H1 (cell line): Measurements from ENCODE around the gene OAS3. TPM values are rescaled to one million over a fixed set of nuclear protein-coding genes. Genes with fewer than 3 reads are reported as not detected.

ENCODE experiments used
- CHD1 ChIP-seq: IDR thresholded peaks from 2 replicates; pipeline ENCODE4 v1.6.1; 2012; ENCODE audit warnings: low read depth, low read length, improper control_type of control experiment
- polyA plus RNA-seq, 7 experiments: library from polyadenylated mRNA; depleted of rRNA in 3 of 7; stranded (reverse) in 5 of 7; unstranded in 2 of 7; fragments of >200 nt in 5 of 7; fragments of 200-250 nt in 2 of 7; gene quantifications; 1 replicate in 5 of 7; 2 replicates in 1 of 7; 4 replicates in 1 of 7; pipeline versions ENCODE4 v1.2.1 to v1.2.3, GENCODE V29; 2011 to 2013; ENCODE audit warnings: missing spikeins in 2 of 7, mixed read lengths in 2 of 7
- total RNA-seq: library from RNA; stranded (reverse); fragmentation: NEBNext Ultra II Directional; extraction: Animal tissue kit (Norgen Biotek cat#: 25700); gene quantifications from 2 replicates; pipeline ENCODE4 v1.2.1, GENCODE V29; 2021

The OAS3 gene
- total and polyA plus RNA-seq, 2 of the 8 experiments (the other 6 are each of a cell fraction or from before 2014, with no cell fraction given): 0.73 to 3.7 TPM

DNA sequence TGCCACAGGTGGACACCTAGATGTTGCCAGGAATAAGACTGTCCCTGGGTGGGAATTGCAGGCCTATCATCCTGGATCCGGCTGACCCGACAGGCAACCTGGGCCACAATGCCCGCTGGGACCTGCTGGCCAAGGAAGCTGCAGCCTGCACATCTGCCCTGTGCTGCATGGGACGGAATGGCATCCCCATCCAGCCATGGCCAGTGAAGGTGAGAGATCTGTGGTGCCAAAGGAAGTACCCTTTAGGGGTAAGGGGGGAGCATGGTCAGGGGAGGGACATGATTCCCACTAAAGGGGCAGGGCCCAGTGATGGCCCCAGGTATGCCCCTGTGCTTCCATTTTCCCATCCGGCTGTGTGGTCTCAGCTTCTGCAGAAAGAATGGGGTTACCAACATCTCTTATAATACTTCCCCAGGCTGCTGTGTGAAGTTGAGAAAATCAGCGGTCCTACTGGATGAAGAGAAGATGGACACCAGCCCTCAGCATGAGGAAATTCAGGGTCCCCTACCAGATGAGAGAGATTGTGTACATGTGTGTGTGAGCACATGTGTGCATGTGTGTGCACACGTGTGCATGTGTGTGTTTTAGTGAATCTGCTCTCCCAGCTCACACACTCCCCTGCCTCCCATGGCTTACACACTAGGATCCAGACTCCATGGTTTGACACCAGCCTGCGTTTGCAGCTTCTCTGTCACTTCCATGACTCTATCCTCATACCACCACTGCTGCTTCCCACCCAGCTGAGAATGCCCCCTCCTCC lies 31.5 kb downstream of the OAS3 start (continued):
- no peak for TF ChIP-seq CHD1
- TF ChIP-seq, all 59 proteins: peak for 0
